ENCODE measurements around the gene BMP3. TPM values are rescaled to one million over a fixed set of nuclear protein-coding genes. Genes with fewer than 3 reads are reported as not detected.

BMP3 gene
- polyA plus RNA-seq, 4 donors, result 15.9 to 24.1 (median 18.3) TPM

GRCh38 chr4:81096566-81096965 is 66.1 kb downstream of the BMP3 start:
- DNase-seq (ENCODE audit: low read depth in 4 of 4, low spot score in 3 of 4), result no peak

- no peak for DNase-seq (ENCODE audit: low read depth in 4 of 4, low spot score in 3 of 4)
Observed at GRCh38 chr4:81102107-81102506, 71.6 kb downstream of the BMP3 start.

GRCh38 chr4:81106150-81106549 is 75.6 kb downstream of the BMP3 start:
- no peak for DNase-seq (ENCODE audit: low read depth in 4 of 4, low spot score in 3 of 4)

Other genes starting within 250 kb of the BMP3 start
- gene PRKG2, start 184.5 kb downstream of the BMP3 start, polyA plus RNA-seq (ENCODE audit: insufficient read length in 4 of 4), result 1 to 10 TPM; 1.1 to 2.4 (median 1.9) TPM

Measured in right renal pelvis (tissue), 4 donors.